Measurements from ENCODE around the gene RALA. TPM values are rescaled to one million over a fixed set of nuclear protein-coding genes. Genes with fewer than 3 reads are reported as not detected.

Gene RALA
- 13.8 and 14.1 TPM in 2 replicates for total RNA-seq (2014; rRNA removed; shearing (Covaris generic); ENCODE audit: low replicate concordance)

GRCh38 chr7:39623047-39623731 lies at the start of gene RALA:
Gene RALA, plus strand, starts transcription at chr7:39623572. Its CDS starts 63,096 bp downstream, at chr7:39686668.
- Histone ChIP-seq H3K4me3 (ENCODE audit: low read length) (peak within 1 kb of the TSS; percentile 91), H3K4me1 (ENCODE audit: low read length) (peaks cover 54% of the 10 kb centered on the region)

DNA sequence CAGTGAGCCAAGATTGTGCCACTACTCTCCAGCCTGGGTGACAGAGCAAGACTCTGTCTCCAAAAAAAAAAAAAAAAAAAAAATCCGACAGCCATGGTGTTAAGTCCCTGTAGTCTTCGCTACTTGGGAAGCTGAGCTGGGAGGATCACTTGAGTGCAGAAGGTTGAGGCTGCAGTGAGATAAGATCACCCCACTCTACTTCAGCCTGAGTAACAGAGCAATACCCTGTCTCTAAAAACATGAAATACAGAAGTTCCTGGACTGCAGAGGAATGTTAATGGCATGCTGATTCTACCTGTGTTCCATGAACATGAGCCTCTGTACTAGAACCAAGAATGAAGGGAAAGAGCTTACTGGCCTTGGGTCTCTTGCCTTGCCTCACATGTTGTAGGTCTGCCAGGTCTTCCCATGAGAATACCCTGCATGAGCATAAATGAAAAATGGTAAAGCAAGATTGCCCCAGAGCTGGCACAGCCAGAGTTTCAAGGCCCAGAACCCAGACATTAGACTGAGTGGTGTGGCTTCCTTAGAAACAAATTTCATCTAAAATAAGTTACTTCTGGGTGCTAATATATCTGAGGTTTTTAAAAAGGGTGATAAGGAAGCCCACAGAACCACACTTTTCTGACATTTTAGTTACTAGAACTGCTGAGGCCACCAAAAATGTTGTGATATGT lies 48.6 kb upstream of the RALA start:
- no peaks in the 10 kb centered on the region for H3K9me2 ChIP-seq (replicated peaks; ENCODE audit: insufficient read depth, low read length)
- no peaks in the 10 kb centered on the region for H3K27me3 ChIP-seq (ENCODE audit: low read length)
- H3K9ac ChIP-seq (ENCODE audit: low read length), result no peak overlapping the region
- H3K36me3 ChIP-seq (ENCODE audit: insufficient read depth, low read length), result peaks cover 15% of the 10 kb centered on the region; the same call in 1 of the 2 replicates
- no peak overlapping the region for H3K4me2 ChIP-seq (ENCODE audit: low read depth, low read length, poor library complexity, severe bottlenecking)
- H3K4me1 ChIP-seq (ENCODE audit: low read length), result no peaks in the 10 kb centered on the region
- no peak overlapping the region for H3K4me3 ChIP-seq (ENCODE audit: low read length)
- H3K27ac ChIP-seq (ENCODE audit: low read length), result no peak overlapping the region
- no peak for DNase-seq
- H3K79me2 ChIP-seq (ENCODE audit: low read length), result peaks cover 11% of the 10 kb centered on the region
- no peaks in the 10 kb centered on the region for H3K9me3 ChIP-seq (ENCODE audit: low read length)
- no peak overlapping the region for H2AFZ ChIP-seq (ENCODE audit: low read length)
- no peaks in the 10 kb centered on the region for H4K20me1 ChIP-seq (ENCODE audit: insufficient read depth, low read depth, low read length)

More at GRCh38 chr7:39623047-39623731, at the start of gene RALA:
- H3K36me3 ChIP-seq (ENCODE audit: insufficient read depth, low read length), result no peaks in the 10 kb centered on the region; the same call in 1 of the 2 replicates
- peaks cover 10% of the 10 kb centered on the region; the same call in 1 of the 2 replicates for H4K20me1 ChIP-seq (ENCODE audit: insufficient read depth, low read depth, low read length)
- H3K27ac ChIP-seq (ENCODE audit: low read length), result peak within 1 kb of the TSS; percentile 61
- peak within 1 kb of the TSS; percentile 91 for H3K9ac ChIP-seq (ENCODE audit: low read length)
- H2AFZ ChIP-seq (ENCODE audit: low read length), result peak within 1 kb of the TSS; percentile 61; the same call in 1 of the 2 replicates
- DNase-seq, result peak; percentile 96
- no peaks in the 10 kb centered on the region for H3K9me2 ChIP-seq (replicated peaks; ENCODE audit: insufficient read depth, low read length)
- H3K4me2 ChIP-seq (ENCODE audit: low read depth, low read length, poor library complexity, severe bottlenecking), result peak within 1 kb of the TSS; percentile 92
- no peaks in the 10 kb centered on the region for H3K9me3 ChIP-seq (ENCODE audit: low read length)
- H3K79me2 ChIP-seq (ENCODE audit: low read length), result peaks cover 55% of the 10 kb centered on the region
- no peaks in the 10 kb centered on the region for H3K27me3 ChIP-seq (ENCODE audit: low read length)

GRCh38 chr7:39577229-39577874 lies 46.0 kb upstream of the RALA start:
- no peak overlapping the region for H3K9ac ChIP-seq (ENCODE audit: low read length)
- no peaks in the 10 kb centered on the region for H3K27me3 ChIP-seq (ENCODE audit: low read length)
- H2AFZ ChIP-seq (ENCODE audit: low read length), result no peak overlapping the region
- no peaks in the 10 kb centered on the region for H3K9me2 ChIP-seq (replicated peaks; ENCODE audit: insufficient read depth, low read length)
- no peak for DNase-seq
- no peak overlapping the region for H3K27ac ChIP-seq (ENCODE audit: low read length)
- H3K4me2 ChIP-seq (ENCODE audit: low read depth, low read length, poor library complexity, severe bottlenecking), result no peak overlapping the region
- peaks cover 5% of the 10 kb centered on the region; the same call in 1 of the 2 replicates for H3K4me1 ChIP-seq (ENCODE audit: low read length)
- no peaks in the 10 kb centered on the region for H3K79me2 ChIP-seq (ENCODE audit: low read length)
- H3K4me3 ChIP-seq (ENCODE audit: low read length), result no peak overlapping the region
- H3K9me3 ChIP-seq (ENCODE audit: low read length), result no peaks in the 10 kb centered on the region
- no peaks in the 10 kb centered on the region for H4K20me1 ChIP-seq (ENCODE audit: insufficient read depth, low read depth, low read length)
- H3K36me3 ChIP-seq (ENCODE audit: insufficient read depth, low read length), result peaks cover under 1% of the 10 kb centered on the region; the same call in 1 of the 2 replicates

- peak overlapping the region; percentile 8; the same call in 1 of the 2 replicates for H3K9ac ChIP-seq (ENCODE audit: low read length)
- no peaks in the 10 kb centered on the region for H3K9me3 ChIP-seq (ENCODE audit: low read length)
- no peaks in the 10 kb centered on the region for H3K36me3 ChIP-seq (ENCODE audit: insufficient read depth, low read length)
- H3K79me2 ChIP-seq (ENCODE audit: low read length), result no peaks in the 10 kb centered on the region
- H3K27me3 ChIP-seq (ENCODE audit: low read length), result no peaks in the 10 kb centered on the region
- no peaks in the 10 kb centered on the region for H4K20me1 ChIP-seq (ENCODE audit: insufficient read depth, low read depth, low read length)
- DNase-seq, result peak; percentile 96
- H2AFZ ChIP-seq (ENCODE audit: low read length), result peak overlapping the region; percentile 63
- no peaks in the 10 kb centered on the region for H3K9me2 ChIP-seq (replicated peaks; ENCODE audit: insufficient read depth, low read length)
- no peak overlapping the region for H3K4me3 ChIP-seq (ENCODE audit: low read length)
- no peak overlapping the region for H3K4me2 ChIP-seq (ENCODE audit: low read depth, low read length, poor library complexity, severe bottlenecking)
- H3K27ac ChIP-seq (ENCODE audit: low read length), result no peak overlapping the region
- H3K4me1 ChIP-seq (ENCODE audit: low read length), result peaks cover 5% of the 10 kb centered on the region; the same call in 1 of the 2 replicates
Measured at GRCh38 chr7:39580149-39580874, 43.1 kb upstream of the RALA start.

- H4K20me1 ChIP-seq (ENCODE audit: insufficient read depth, low read depth, low read length), result no peaks in the 10 kb centered on the region
- H3K4me2 ChIP-seq (ENCODE audit: low read depth, low read length, poor library complexity, severe bottlenecking), result no peak overlapping the region
- no peak for DNase-seq
- no peak overlapping the region for H2AFZ ChIP-seq (ENCODE audit: low read length)
- H3K4me1 ChIP-seq (ENCODE audit: low read length), result peaks cover 5% of the 10 kb centered on the region; the same call in 1 of the 2 replicates
- H3K27me3 ChIP-seq (ENCODE audit: low read length), result no peaks in the 10 kb centered on the region
- no peak overlapping the region for H3K9ac ChIP-seq (ENCODE audit: low read length)
- no peaks in the 10 kb centered on the region for H3K36me3 ChIP-seq (ENCODE audit: insufficient read depth, low read length)
- no peak overlapping the region for H3K27ac ChIP-seq (ENCODE audit: low read length)
- no peaks in the 10 kb centered on the region for H3K9me2 ChIP-seq (replicated peaks; ENCODE audit: insufficient read depth, low read length)
- no peaks in the 10 kb centered on the region for H3K79me2 ChIP-seq (ENCODE audit: low read length)
- no peak overlapping the region for H3K4me3 ChIP-seq (ENCODE audit: low read length)
- no peaks in the 10 kb centered on the region for H3K9me3 ChIP-seq (ENCODE audit: low read length)
Measured at GRCh38 chr7:39582536-39582935, 40.8 kb upstream of the RALA start.

- no peaks in the 10 kb centered on the region for H4K20me1 ChIP-seq (ENCODE audit: insufficient read depth, low read depth, low read length)
- no peaks in the 10 kb centered on the region for H3K79me2 ChIP-seq (ENCODE audit: low read length)
- H2AFZ ChIP-seq (ENCODE audit: low read length), result no peak overlapping the region
- no peaks in the 10 kb centered on the region for H3K9me2 ChIP-seq (replicated peaks; ENCODE audit: insufficient read depth, low read length)
- H3K9ac ChIP-seq (ENCODE audit: low read length), result no peak overlapping the region
- no peak overlapping the region for H3K27ac ChIP-seq (ENCODE audit: low read length)
- H3K4me2 ChIP-seq (ENCODE audit: low read depth, low read length, poor library complexity, severe bottlenecking), result no peak overlapping the region
- DNase-seq, result no peak
- H3K4me1 ChIP-seq (ENCODE audit: low read length), result peaks cover 5% of the 10 kb centered on the region; the same call in 1 of the 2 replicates
- no peak overlapping the region for H3K4me3 ChIP-seq (ENCODE audit: low read length)
- no peaks in the 10 kb centered on the region for H3K36me3 ChIP-seq (ENCODE audit: insufficient read depth, low read length)
- no peaks in the 10 kb centered on the region for H3K27me3 ChIP-seq (ENCODE audit: low read length)
- H3K9me3 ChIP-seq (ENCODE audit: low read length), result no peaks in the 10 kb centered on the region
Measured at GRCh38 chr7:39583539-39583938, 39.8 kb upstream of the RALA start.

GRCh38 chr7:39587393-39587792 lies 36.0 kb upstream of the RALA start:
- Histone ChIP-seq H3K9me3 (ENCODE audit: low read length) (no peaks in the 10 kb centered on the region), H3K27ac (ENCODE audit: low read length) (no peak overlapping the region), H2AFZ (ENCODE audit: low read length) (no peak overlapping the region), H3K4me2 (ENCODE audit: low read depth, low read length, poor library complexity, severe bottlenecking) (no peak overlapping the region), H3K36me3 (ENCODE audit: insufficient read depth, low read length) (no peaks in the 10 kb centered on the region), H3K9ac (ENCODE audit: low read length) (no peak overlapping the region), H3K4me3 (ENCODE audit: low read length) (no peak overlapping the region), H3K4me1 (ENCODE audit: low read length) (no peaks in the 10 kb centered on the region), H3K79me2 (ENCODE audit: low read length) (no peaks in the 10 kb centered on the region), H3K9me2 (replicated peaks; ENCODE audit: insufficient read depth, low read length) (no peaks in the 10 kb centered on the region), H4K20me1 (ENCODE audit: insufficient read depth, low read depth, low read length) (no peaks in the 10 kb centered on the region), H3K27me3 (ENCODE audit: low read length) (no peaks in the 10 kb centered on the region)
- no peak for DNase-seq
